ENCODE results near the gene UBA7.
A peak's percentile ranks its signal among the peaks of the same experiment; 100 is the strongest.
"Not testable (repeated sequence)": the region's sequence is repeated elsewhere in the genome, so short reads cannot be mapped to it uniquely, and the experiment has no call there.

UBA7 gene

DNA sequence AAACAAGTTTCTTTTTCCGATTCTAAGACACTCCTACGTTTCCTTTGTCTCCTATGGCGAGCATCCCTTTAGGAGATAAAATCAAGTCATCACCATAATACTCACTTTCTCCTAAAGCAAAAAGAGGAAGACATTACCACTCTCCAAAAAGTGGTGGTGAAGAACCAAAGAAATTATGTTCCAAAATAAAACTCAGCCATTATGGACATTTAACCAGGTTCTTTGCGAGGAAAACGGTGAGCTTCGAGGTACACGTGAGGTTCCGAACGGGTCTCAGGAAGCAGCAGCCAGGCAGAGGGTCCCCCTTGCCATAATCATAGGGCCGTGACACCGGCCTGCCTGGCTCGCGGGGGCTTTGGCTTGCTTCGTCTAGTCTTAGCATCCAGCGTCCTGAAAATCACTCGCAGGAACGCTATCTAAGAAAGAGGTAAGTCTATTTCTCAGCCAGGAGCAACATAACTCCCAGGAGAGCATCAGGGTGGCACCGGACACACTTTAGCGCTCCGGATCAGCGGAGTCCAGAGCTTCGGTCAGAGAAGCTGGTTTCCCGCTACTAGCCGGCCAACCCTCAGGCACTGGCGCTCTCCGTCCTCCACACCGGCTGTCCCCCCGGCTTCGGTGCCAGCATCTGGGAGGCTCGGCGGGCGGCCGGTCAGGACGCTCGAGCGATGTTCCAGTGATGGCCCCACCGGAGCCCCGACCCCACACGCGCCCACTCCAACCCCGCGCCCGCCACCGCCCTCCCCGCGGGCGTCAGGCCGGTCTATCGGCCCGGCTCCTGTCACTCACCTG lies 28.0 kb downstream of the UBA7 start:
- DNase-seq (ENCODE audit: low read depth), result peak; percentile 14

- not testable (repeated sequence) for DNase-seq (ENCODE audit: low read depth)
These were observed 31.5 kb downstream of the UBA7 start for GRCh38 chr3:49782277-49782676.

DNA sequence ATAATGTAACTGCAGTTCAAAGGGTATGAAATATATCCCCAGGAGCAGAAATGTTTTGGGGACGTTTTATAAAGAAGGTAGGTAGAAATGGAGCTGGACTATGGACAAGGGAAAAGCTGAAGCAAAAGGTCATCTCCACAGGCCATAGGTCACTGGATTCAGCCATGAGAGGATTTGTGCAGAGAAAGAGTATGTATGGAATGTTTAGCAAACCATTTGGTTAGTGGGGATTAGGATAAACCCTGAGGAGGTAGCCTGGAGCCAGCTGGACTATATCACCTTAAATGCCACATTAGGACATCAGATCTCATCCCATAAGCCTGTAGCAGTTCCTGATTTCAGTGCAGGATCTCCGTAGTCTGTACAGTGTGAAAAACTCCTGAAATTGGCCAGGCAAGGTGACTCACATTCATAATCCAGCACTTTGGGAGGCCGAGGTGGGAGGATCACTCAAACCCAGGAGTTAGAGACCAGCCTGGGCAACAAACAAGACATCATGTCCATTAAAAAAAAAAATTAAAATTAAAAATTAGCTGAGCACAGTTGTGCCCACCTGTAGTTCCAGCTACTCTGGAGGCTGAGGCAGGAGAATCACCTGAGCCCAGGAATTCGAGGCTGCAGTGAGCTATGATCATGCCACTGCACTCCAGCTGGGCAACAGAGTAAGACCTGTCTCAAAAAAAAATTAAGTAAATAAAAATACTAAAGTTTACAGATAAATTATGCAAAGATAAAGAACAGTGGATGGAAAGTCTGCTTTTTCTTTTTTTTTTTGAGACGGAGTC lies 32.1 kb downstream of the UBA7 start:
- no peak for DNase-seq (ENCODE audit: low read depth)

GRCh38 chr3:49780975-49781365 lies 32.8 kb downstream of the UBA7 start:
- not testable (repeated sequence) for DNase-seq (ENCODE audit: low read depth)

- DNase-seq (ENCODE audit: low read depth), result no peak
These were observed 33.4 kb downstream of the UBA7 start for GRCh38 chr3:49780080-49780974.

GRCh38 chr3:49779358-49780079 lies 34.2 kb downstream of the UBA7 start:
- DNase-seq (ENCODE audit: low read depth), result no peak

DNA sequence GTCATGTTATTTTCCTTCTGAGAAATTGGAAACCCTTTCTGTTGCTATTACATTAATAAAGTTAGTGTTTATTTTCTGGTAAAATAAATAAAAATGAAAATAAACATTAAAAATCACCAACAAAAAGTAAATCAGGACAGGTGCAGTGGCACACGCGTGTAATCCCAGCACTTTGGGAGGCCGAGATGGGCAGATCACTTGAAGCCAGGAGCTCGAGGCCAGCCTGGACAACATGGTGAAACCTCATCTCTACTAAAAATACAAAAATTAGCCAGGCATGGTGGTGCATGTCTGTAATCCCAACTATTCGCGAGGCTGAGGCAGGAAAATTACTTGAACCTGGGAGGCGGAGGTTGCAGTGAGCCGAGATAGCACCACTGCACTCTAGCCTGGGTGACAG lies 37.7 kb downstream of the UBA7 start:
- not testable (repeated sequence) for DNase-seq (ENCODE audit: low read depth)

DNA sequence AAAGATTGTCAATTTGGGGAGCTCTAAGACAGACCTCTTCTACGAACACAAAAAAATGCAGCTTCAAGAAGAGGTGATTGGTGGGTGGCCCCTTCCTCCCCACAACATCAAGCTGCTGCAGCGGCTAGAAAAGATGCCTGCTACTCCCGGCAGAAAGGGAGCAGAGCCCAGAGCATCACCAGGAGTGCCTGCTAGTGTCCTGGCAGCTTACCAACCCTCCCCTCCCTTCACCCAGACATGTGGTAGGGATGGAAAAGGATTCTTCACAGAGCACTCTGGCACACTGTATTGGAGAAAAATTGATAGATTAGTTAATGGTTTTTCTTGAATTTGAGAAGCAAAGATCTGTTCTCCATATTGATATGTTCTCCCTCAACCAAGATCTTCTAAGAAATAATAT lies 38.2 kb downstream of the UBA7 start:
- no peak for DNase-seq (ENCODE audit: low read depth)

GRCh38 chr3:49772703-49773102 lies 41.0 kb downstream of the UBA7 start:
- no peak for DNase-seq (ENCODE audit: low read depth)

- no peak for DNase-seq (ENCODE audit: low read depth)
These were observed 42.3 kb downstream of the UBA7 start for GRCh38 chr3:49771340-49771938.

DNA sequence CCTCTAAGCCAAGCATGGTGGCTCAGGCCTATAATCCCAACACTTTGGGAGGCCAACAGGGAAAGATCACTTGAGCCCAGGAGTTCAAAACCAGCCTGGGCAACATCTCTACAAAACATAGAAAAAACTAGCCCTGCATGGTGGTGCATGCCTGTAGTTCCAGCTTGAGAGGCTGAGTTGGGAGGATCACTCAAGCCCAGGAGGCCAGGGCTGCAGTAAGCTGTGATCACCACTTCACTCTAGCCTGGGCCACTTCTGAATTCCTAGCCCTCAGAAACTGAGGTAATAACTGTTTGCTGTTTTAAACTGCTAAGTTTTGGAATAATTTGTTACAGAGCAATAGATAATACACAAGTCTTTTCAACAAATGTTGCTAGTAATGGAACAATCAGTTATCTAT lies 43.8 kb downstream of the UBA7 start:
- no peak for DNase-seq (ENCODE audit: low read depth)

DNA sequence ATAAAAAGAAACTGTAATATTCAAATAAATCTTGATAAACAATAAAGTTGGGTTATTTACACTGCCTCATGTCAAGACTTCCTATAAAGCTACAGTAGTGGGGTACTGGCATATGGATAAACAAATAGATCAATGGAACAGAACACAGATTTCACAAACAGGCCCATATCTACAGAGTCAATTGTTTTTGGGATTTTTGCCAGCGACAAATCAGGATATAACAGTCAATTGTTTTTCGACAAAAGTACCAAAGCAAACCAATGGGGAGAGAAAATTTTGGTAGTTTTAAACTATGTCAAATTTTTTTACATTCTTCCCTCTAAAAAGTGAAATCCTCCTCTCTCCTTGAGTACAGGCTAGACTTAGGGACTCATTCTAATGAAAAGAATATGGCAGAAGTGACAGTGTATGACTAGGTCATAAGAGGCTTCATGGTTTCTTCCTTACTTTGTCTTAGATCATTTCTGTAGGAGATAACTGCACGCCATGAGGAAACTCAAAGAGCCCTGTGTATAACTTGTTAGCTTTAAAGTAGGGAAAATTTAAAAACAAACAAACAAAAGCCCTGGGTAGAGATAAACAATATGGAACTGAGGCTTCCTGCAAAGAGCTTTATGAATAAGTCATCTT lies 44.4 kb downstream of the UBA7 start:
- no peak for DNase-seq (ENCODE audit: low read depth)

GRCh38 chr3:49763981-49764380 lies 49.8 kb downstream of the UBA7 start:
- no peak for DNase-seq (ENCODE audit: low read depth)

DNA sequence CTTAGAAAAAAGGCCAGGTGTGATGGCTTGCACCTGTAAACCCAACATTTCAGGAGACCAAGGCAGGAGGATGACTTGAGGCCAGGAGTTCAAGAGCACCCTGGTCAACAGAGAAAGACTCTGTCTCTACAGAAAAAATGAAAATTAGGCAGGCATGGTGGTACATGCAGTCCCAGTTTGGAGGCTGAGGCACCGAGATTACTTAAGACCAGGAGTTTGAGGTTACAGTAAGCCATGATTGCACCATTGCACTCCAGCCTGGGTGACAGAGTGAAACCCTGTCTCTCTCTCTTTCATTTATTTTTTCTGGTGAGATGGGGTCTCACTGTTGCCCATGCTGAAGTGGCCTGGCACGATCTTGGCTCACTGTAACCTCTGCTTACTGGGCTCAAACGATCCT lies 52.1 kb downstream of the UBA7 start:
- no peak for DNase-seq (ENCODE audit: low read depth)

- no peak for DNase-seq (ENCODE audit: low read depth)
These were observed 54.5 kb downstream of the UBA7 start for GRCh38 chr3:49759226-49759625.

DNA sequence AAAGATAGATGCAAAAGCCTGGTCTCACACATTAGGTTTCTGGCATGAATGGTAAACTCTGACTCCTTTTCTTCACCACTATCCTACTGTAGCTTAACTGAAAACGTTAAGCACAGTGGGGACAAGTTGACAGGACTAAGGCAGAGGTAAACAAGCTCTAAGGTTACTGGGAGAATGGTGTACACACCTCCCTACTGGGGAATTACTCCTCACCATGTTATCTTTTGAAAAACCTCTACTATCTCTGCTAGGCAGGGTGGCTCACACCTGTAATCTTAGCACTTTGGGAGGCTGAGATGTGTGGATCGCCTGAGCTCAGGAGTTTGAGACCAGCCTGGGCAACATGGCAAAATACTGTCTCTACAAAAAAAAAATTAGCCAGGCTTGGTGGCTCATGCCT lies 56.6 kb downstream of the UBA7 start:
- no peak for DNase-seq (ENCODE audit: low read depth)

DNA sequence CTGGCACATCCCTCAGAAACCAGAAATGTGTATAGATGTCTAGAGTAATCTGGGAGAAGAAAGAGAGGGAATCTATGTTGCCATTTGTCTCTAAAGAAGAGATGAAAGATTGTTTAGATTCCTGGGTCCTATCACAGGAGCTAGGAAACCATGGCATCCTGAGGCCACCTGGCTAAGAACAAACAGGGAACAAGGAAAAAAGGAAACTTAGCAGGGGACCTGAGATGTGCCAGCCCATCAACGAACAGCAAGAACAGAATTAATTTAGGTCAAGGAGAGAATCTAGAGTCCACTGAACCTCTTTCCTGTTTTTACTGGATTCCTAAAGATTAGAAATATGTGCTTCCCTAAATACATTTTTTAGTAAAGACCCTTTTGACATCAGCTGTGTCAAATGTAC lies 57.7 kb downstream of the UBA7 start:
- no peak for DNase-seq (ENCODE audit: low read depth)
